HepG2 (cell line): ENCODE measurements around the gene COMMD2. TPM values are rescaled to one million over a fixed set of nuclear protein-coding genes. Genes with fewer than 3 reads are reported as not detected.

ENCODE experiments used
- FOSL2 ChIP-seq: sonication (generic); formaldehyde crosslinking; IDR thresholded peaks from 2 replicates; pipeline ENCODE4 v1.4.0; 2020; ENCODE audit warnings: missing genetic modification reagents
- NBN ChIP-seq: fragments of 450-650 bp; conservative IDR thresholded peaks from 2 replicates; pipeline ENCODE4 v1.6.1; 2017
- NR2F6 ChIP-seq, 2 experiments: IDR thresholded peaks; 2 replicates each; pipeline ENCODE4 v1.6.1; 2016; ENCODE audit warnings: antibody characterized with exemption in 1 of 2, mild to moderate bottlenecking in 1 of 2
- SRF ChIP-seq: IDR thresholded peaks from 2 replicates; pipeline ENCODE4 v1.6.1; 2011; ENCODE audit warnings: mild to moderate bottlenecking, low read depth, low read length, moderate library complexity
- TEAD2 ChIP-seq: sonication (generic); formaldehyde crosslinking; IDR thresholded peaks from 2 replicates; pipeline ENCODE4 v1.9.0; 2021; ENCODE audit warnings: missing genetic modification reagents
- ZFP37 ChIP-seq: sonication (generic); formaldehyde crosslinking; IDR thresholded peaks from 2 replicates; pipeline ENCODE4 v1.4.0; 2020; ENCODE audit warnings: missing genetic modification reagents, borderline replicate concordance
- ZNF10 ChIP-seq: sonication (generic); formaldehyde crosslinking; IDR thresholded peaks from 2 replicates; pipeline ENCODE4 v1.4.0; 2020; ENCODE audit warnings: mild to moderate bottlenecking, low read depth, missing genetic modification reagents, borderline replicate concordance
- ZNF549 ChIP-seq: sonication (generic); formaldehyde crosslinking; IDR thresholded peaks from 2 replicates; pipeline ENCODE4 v1.5.0; 2020; ENCODE audit warnings: missing genetic modification reagents
- ZNF614 ChIP-seq: IDR thresholded peaks from 2 replicates; pipeline ENCODE4 v1.6.1; 2018; ENCODE audit warnings: missing biosample characterization, missing genetic modification reagents, inconsistent platforms, borderline replicate concordance
- ZNF652 ChIP-seq: IDR thresholded peaks from 2 replicates; pipeline ENCODE4 v1.6.1; 2016; ENCODE audit warnings: low read depth, borderline replicate concordance
- ZNF780A ChIP-seq: sonication (generic); formaldehyde crosslinking; IDR thresholded peaks from 2 replicates; pipeline ENCODE4 v1.8.0; 2022; ENCODE audit warnings: mild to moderate bottlenecking, missing genetic modification reagents, moderate library complexity
- polyA plus RNA-seq, 8 experiments: library from polyadenylated mRNA; depleted of rRNA in 3 of 8; stranded (reverse) in 7 of 8; unstranded in 1 of 8; fragments of >200 nt; fragmentation: Illumina TruSeq in 4 of 8; extraction: Trizol in 4 of 8; gene quantifications; 2 replicates each; pipeline versions ENCODE4 v1.2.1 to v1.2.3, GENCODE V29; 2011 to 2016; ENCODE audit warnings: low read depth in 4 of 8, missing spikeins in 1 of 8, mixed read lengths in 1 of 8; ENCODE audit not compliant: insufficient read depth in 1 of 8
- total RNA-seq, 5 experiments: library from RNA; depleted of rRNA; stranded (reverse); fragments of >200 nt; fragmentation: Illumina TruSeq; extraction: Trizol; gene quantifications; 2 replicates each; pipeline ENCODE4 v1.2.3, GENCODE V29; 2016; ENCODE audit warnings: low read depth in 1 of 5
- TF ChIP-seq, protein P1 (sequence below): sonication (generic); formaldehyde crosslinking; IDR thresholded peaks from 2 replicates; pipeline ENCODE4 v1.4.0; 2020; ENCODE audit warnings: mild to moderate bottlenecking, low read depth, missing genetic modification reagents
- TF ChIP-seq, protein P2 (sequence below): sonication (generic); formaldehyde crosslinking; IDR thresholded peaks from 2 replicates; pipeline ENCODE4 v1.4.0; 2020; ENCODE audit warnings: mild to moderate bottlenecking, missing genetic modification reagents
- TF ChIP-seq, protein P3 (sequence below): sonication (generic); formaldehyde crosslinking; IDR thresholded peaks from 2 replicates; pipeline ENCODE4 v1.8.0; 2022; ENCODE audit warnings: missing genetic modification reagents, mild to moderate bottlenecking, moderate library complexity, borderline replicate concordance
- TF ChIP-seq, protein P4 (sequence below): sonication (generic); formaldehyde crosslinking; IDR thresholded peaks from 2 replicates; pipeline ENCODE4 v1.4.0; 2020; ENCODE audit warnings: missing genetic modification reagents
- TF ChIP-seq, protein P5 (sequence below): sonication (generic); formaldehyde crosslinking; IDR thresholded peaks from 2 replicates; pipeline ENCODE4 v1.5.1; 2020; ENCODE audit warnings: missing genetic modification reagents, mild to moderate bottlenecking, borderline replicate concordance
- TF ChIP-seq, protein P6 (sequence below): sonication (generic); formaldehyde crosslinking; IDR thresholded peaks from 2 replicates; pipeline ENCODE4 v1.8.0; 2022; ENCODE audit warnings: missing genetic modification reagents, low read depth, mild to moderate bottlenecking, borderline replicate concordance
- TF ChIP-seq, protein P7 (sequence below): IDR thresholded peaks from 2 replicates; pipeline ENCODE4 v1.6.1; 2016; ENCODE audit warnings: low read depth, borderline replicate concordance

The COMMD2 gene
- total and polyA plus RNA-seq, 2 of the 13 experiments (the other 11 are each of a cell fraction or from before 2014, with no cell fraction given), result 33.0 to 57.6 TPM

DNA sequence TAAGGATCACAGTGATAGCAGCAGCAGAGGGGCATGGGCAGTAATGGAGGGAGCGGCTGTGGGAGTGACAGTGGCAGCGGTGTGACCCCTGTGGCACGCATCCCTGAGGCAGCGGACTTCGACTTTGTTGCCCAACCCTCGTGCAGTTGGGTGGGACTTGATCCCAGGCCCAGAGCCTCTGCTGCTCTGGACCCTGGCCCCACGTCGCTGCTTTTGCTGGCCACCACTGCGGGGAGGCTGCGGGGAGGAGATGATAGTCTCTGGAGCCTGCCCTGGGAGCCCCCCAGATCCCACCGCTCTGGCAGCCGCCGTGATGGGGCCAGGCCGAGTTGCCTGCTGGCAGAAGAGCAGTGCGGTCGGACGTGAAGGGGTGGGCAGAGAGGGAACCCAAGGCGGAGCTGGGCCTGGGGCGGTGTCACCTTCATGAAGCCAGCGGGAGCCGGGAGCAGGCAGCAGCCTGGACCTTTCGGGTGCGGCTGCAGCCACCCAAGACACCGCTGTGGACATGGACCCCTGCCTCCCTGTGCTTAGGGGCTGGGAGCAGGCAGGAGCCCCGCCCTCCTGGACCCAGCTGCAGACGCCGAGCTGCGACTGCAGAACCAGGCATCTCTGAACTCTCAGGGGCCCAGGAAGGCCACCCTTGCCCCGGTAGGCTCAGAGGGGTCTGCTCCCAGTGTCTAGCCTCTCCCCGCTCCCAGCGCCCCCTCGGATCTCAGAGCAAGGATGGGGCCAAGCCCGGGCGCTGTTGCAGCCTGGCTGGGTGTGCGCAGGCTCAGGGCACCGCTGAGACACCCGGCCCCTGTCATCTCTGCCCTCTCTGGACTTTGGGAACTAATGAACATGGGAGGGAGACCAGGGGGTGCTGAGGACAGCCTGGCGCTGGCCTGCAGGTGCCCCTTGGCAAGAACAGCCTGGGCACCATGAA is 38.3 kb downstream of the COMMD2 start (continued):
- TF ChIP-seq, protein P1, sequence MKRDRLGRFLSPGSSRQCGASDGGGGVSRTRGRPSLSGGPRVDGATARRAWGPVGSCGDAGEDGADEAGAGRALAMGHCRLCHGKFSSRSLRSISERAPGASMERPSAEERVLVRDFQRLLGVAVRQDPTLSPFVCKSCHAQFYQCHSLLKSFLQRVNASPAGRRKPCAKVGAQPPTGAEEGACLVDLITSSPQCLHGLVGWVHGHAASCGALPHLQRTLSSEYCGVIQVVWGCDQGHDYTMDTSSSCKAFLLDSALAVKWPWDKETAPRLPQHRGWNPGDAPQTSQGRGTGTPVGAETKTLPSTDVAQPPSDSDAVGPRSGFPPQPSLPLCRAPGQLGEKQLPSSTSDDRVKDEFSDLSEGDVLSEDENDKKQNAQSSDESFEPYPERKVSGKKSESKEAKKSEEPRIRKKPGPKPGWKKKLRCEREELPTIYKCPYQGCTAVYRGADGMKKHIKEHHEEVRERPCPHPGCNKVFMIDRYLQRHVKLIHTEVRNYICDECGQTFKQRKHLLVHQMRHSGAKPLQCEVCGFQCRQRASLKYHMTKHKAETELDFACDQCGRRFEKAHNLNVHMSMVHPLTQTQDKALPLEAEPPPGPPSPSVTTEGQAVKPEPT (CRISPR knock-in tag), result no peak; the same call in 1 of the 2 replicates
- no peak for TF ChIP-seq FOSL2 (CRISPR knock-in tag)
- TF ChIP-seq ZFP37 (CRISPR knock-in tag), result no peak; the same call in 1 of the 2 replicates
- TF ChIP-seq NR2F6 (IDR thresholded peaks at IDR 0.05), result no peak
- peak; percentile 83 for TF ChIP-seq NR2F6 (CRISPR knock-in tag; IDR thresholded peaks at IDR 0.05)
- TF ChIP-seq ZNF614 (CRISPR knock-in tag), result 0 out of 2 replicates have a peak, but pooled peaks have one; percentile 14
- TF ChIP-seq, protein P2, sequence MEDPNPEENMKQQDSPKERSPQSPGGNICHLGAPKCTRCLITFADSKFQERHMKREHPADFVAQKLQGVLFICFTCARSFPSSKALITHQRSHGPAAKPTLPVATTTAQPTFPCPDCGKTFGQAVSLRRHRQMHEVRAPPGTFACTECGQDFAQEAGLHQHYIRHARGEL (CRISPR knock-in tag), result no peak
- no peak for TF ChIP-seq ZNF549 (CRISPR knock-in tag)
- TF ChIP-seq, protein P3, sequence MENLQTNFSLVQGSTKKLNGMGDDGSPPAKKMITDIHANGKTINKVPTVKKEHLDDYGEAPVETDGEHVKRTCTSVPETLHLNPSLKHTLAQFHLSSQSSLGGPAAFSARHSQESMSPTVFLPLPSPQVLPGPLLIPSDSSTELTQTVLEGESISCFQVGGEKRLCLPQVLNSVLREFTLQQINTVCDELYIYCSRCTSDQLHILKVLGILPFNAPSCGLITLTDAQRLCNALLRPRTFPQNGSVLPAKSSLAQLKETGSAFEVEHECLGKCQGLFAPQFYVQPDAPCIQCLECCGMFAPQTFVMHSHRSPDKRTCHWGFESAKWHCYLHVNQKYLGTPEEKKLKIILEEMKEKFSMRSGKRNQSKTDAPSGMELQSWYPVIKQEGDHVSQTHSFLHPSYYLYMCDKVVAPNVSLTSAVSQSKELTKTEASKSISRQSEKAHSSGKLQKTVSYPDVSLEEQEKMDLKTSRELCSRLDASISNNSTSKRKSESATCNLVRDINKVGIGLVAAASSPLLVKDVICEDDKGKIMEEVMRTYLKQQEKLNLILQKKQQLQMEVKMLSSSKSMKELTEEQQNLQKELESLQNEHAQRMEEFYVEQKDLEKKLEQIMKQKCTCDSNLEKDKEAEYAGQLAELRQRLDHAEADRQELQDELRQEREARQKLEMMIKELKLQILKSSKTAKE (CRISPR knock-in tag), result no peak
- no peak for TF ChIP-seq TEAD2
- TF ChIP-seq ZNF652 (CRISPR knock-in tag), result no peak
- TF ChIP-seq ZNF10 (CRISPR knock-in tag), result no peak
- no peak for TF ChIP-seq SRF
- TF ChIP-seq NBN, result no peak
- TF ChIP-seq, protein P4, sequence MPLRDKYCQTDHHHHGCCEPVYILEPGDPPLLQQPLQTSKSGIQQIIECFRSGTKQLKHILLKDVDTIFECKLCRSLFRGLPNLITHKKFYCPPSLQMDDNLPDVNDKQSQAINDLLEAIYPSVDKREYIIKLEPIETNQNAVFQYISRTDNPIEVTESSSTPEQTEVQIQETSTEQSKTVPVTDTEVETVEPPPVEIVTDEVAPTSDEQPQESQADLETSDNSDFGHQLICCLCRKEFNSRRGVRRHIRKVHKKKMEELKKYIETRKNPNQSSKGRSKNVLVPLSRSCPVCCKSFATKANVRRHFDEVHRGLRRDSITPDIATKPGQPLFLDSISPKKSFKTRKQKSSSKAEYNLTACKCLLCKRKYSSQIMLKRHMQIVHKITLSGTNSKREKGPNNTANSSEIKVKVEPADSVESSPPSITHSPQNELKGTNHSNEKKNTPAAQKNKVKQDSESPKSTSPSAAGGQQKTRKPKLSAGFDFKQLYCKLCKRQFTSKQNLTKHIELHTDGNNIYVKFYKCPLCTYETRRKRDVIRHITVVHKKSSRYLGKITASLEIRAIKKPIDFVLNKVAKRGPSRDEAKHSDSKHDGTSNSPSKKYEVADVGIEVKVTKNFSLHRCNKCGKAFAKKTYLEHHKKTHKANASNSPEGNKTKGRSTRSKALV (CRISPR knock-in tag), result no peak
- TF ChIP-seq, protein P5, sequence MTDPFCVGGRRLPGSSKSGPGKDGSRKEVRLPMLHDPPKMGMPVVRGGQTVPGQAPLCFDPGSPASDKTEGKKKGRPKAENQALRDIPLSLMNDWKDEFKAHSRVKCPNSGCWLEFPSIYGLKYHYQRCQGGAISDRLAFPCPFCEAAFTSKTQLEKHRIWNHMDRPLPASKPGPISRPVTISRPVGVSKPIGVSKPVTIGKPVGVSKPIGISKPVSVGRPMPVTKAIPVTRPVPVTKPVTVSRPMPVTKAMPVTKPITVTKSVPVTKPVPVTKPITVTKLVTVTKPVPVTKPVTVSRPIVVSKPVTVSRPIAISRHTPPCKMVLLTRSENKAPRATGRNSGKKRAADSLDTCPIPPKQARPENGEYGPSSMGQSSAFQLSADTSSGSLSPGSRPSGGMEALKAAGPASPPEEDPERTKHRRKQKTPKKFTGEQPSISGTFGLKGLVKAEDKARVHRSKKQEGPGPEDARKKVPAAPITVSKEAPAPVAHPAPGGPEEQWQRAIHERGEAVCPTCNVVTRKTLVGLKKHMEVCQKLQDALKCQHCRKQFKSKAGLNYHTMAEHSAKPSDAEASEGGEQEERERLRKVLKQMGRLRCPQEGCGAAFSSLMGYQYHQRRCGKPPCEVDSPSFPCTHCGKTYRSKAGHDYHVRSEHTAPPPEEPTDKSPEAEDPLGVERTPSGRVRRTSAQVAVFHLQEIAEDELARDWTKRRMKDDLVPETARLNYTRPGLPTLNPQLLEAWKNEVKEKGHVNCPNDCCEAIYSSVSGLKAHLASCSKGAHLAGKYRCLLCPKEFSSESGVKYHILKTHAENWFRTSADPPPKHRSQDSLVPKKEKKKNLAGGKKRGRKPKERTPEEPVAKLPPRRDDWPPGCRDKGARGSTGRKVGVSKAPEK (CRISPR knock-in tag), result no peak
- TF ChIP-seq, protein P6, sequence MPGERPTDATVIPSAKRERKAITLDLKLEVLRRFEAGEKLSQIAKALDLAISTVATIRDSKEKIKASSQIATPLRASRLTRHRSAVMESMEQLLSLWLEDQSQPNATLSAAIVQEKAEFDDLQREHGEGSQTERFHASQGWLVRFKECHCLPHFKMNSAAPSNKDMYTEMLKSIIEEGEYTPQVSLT (CRISPR knock-in tag), result no peak
- TF ChIP-seq, protein P7, sequence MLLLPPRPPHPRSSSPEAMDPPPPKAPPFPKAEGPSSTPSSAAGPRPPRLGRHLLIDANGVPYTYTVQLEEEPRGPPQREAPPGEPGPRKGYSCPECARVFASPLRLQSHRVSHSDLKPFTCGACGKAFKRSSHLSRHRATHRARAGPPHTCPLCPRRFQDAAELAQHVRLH (CRISPR knock-in tag), result no peak
- TF ChIP-seq ZNF780A, result no peak
